AG04450 (cell line): Measurements from ENCODE around the gene CCDC63. TPM values are rescaled to one million over a fixed set of nuclear protein-coding genes. Genes with fewer than 3 reads are reported as not detected.

Experiments used
- CTCF ChIA-PET: fragments of 300-600, 350-600 bp; formaldehyde crosslinking; extraction: SDS; loops from one replicate; lab custom pipeline; 2022; ENCODE audit warnings: antibody characterized with exemption, inconsistent platforms; lab: Charles Lee
- POLR2A ChIA-PET: fragments of 350-600 bp; formaldehyde crosslinking; extraction: SDS; loops from one replicate; lab custom pipeline; 2021; ENCODE audit warnings: antibody characterized with exemption, inconsistent platforms; lab: Yijun Ruan, JAX
- DNase-seq: peaks from one replicate; pipeline ENCODE4 v3.0.0-alpha.2; 2011; ENCODE audit warnings: low read depth, low spot score
- H3K27ac ChIP-seq: one replicate; pipeline ENCODE4 v1.5.1; 2012; ENCODE audit warnings: low read depth, low read length, control low read depth
- H3K27me3 ChIP-seq: one replicate; pipeline ENCODE4 v1.6.0; 2012; ENCODE audit warnings: low read length; ENCODE audit not compliant: control insufficient read depth, insufficient read depth
- H3K4me3 ChIP-seq: 2 replicates; pipeline ENCODE4 v1.5.1; 2011; ENCODE audit warnings: mild to moderate bottlenecking, low read depth, low read length, control low read depth
- H3K9me3 ChIP-seq: 2 replicates; pipeline ENCODE4 v1.5.1; 2012; ENCODE audit warnings: low read length; ENCODE audit not compliant: control insufficient read depth, insufficient read depth
- CTCF ChIP-seq: IDR thresholded peaks from 2 replicates; pipeline ENCODE4 v1.5.1; 2011; ENCODE audit warnings: low read depth, low read length, control low read depth, inconsistent platforms
- polyA plus RNA-seq: library from polyadenylated mRNA; depleted of rRNA; stranded (reverse); fragments of >200 nt; gene quantifications from 2 replicates; pipeline ENCODE4 v1.2.3, GENCODE V29; 2011

Gene CCDC63
- polyA plus RNA-seq, 1 experiment, result not detected

- POLR2A ChIA-PET, result no interaction called here
- no peak overlapping the region for H3K4me3 ChIP-seq
- no peaks in the 10 kb centered on the region for H3K27me3 ChIP-seq
- no peak for DNase-seq
- TF ChIP-seq CTCF, result no peak
- H3K9me3 ChIP-seq, result no peaks in the 10 kb centered on the region
- H3K27ac ChIP-seq, result no peak overlapping the region
- CTCF ChIA-PET, result no interaction called here
Observed at GRCh38 chr12:110816779-110817178, 30.0 kb upstream of the CCDC63 start.

GRCh38 chr12:110818511-110818910, 28.3 kb upstream of the CCDC63 start:
- Histone ChIP-seq H3K4me3 (no peak overlapping the region), H3K27ac (no peak overlapping the region), H3K27me3 (no peaks in the 10 kb centered on the region), H3K9me3 (no peaks in the 10 kb centered on the region)
- CTCF ChIA-PET, result no interaction called here
- DNase-seq, result no peak
- POLR2A ChIA-PET, result no interaction called here
- no peak for TF ChIP-seq CTCF

GRCh38 chr12:110819150-110819549, 27.6 kb upstream of the CCDC63 start:
- CTCF ChIA-PET, result no interaction called here
- TF ChIP-seq CTCF, result no peak

GRCh38 chr12:110819646-110820045, 27.1 kb upstream of the CCDC63 start:
- Histone ChIP-seq H3K27me3 (peaks cover 1% of the 10 kb centered on the region), H3K4me3 (no peak overlapping the region), H3K27ac (no peak overlapping the region), H3K9me3 (no peaks in the 10 kb centered on the region)
- POLR2A ChIA-PET, result no interaction called here
- no peak for DNase-seq
- CTCF ChIA-PET, result no interaction called here
- TF ChIP-seq CTCF, result no peak

More at GRCh38 chr12:110819150-110819549, 27.6 kb upstream of the CCDC63 start:
- H3K4me3 ChIP-seq, result no peak overlapping the region
- H3K27me3 ChIP-seq, result no peaks in the 10 kb centered on the region
- no peaks in the 10 kb centered on the region for H3K9me3 ChIP-seq
- no peak overlapping the region for H3K27ac ChIP-seq
- DNase-seq, result no peak
- POLR2A ChIA-PET, result no interaction called here

GRCh38 chr12:110821917-110822316, 24.9 kb upstream of the CCDC63 start:
- ChIA-PET CTCF (no interaction called here), POLR2A (no interaction called here)
- Histone ChIP-seq H3K9me3 (no peaks in the 10 kb centered on the region), H3K27me3 (peaks cover 3% of the 10 kb centered on the region), H3K4me3 (no peak overlapping the region), H3K27ac (no peak overlapping the region)
- no peak for TF ChIP-seq CTCF
- no peak for DNase-seq
